ENCODE data around the gene G3BP1. TPM values are rescaled to one million over a fixed set of nuclear protein-coding genes. Genes with fewer than 3 reads are reported as not detected.

G3BP1 gene
- total RNA-seq, 4 donors from 2014 or later: 63.7 to 67.7 (median 65.8) TPM

- H3K4me3 ChIP-seq: no peak overlapping the region
- no peak for TF ChIP-seq CTCF (IDR thresholded peaks at IDR 0.05)
- no peaks in the 10 kb centered on the region for H3K9me3 ChIP-seq
- no peaks in the 10 kb centered on the region for H3K27me3 ChIP-seq
- H3K36me3 ChIP-seq: peaks cover 0 to 24% (median 0%) of the 10 kb centered on the region in 3 donors
- no peak for DNase-seq
- no peak overlapping the region for H3K27ac ChIP-seq
- peaks cover 0 to 14% (median 0%) of the 10 kb centered on the region in 4 donors for H3K4me1 ChIP-seq
These were observed 28.2 kb upstream of the G3BP1 start for GRCh38 chr5:151743530-151743929.

- H3K27me3 ChIP-seq: no peaks in the 10 kb centered on the region
- no peak for TF ChIP-seq CTCF (IDR thresholded peaks at IDR 0.05)
- no peak for TF ChIP-seq POLR2A (IDR thresholded peaks at IDR 0.05)
- peak overlapping the region in 3 of 4 donors; percentile 19 to 58 (median 19) for H3K27ac ChIP-seq
- no peaks in the 10 kb centered on the region for H3K9me3 ChIP-seq
- H3K4me3 ChIP-seq: no peak overlapping the region
- DNase-seq: no peak
- peaks cover 0 to 24% (median 0%) of the 10 kb centered on the region in 3 donors for H3K36me3 ChIP-seq
- peaks cover 0 to 12% (median 0%) of the 10 kb centered on the region in 4 donors for H3K4me1 ChIP-seq
These were observed 26.6 kb upstream of the G3BP1 start for GRCh38 chr5:151745071-151745705.

GRCh38 chr5:151750121-151750520 lies 21.6 kb upstream of the G3BP1 start:
- H3K27ac ChIP-seq: peak overlapping the region in 3 of 4 donors; percentile 4 to 55 (median 5)
- DNase-seq: no peak
- H3K27me3 ChIP-seq: no peaks in the 10 kb centered on the region
- TF ChIP-seq CTCF (IDR thresholded peaks at IDR 0.05): no peak
- no peak for TF ChIP-seq POLR2A (IDR thresholded peaks at IDR 0.05)
- peaks cover 0 to 3% (median 0%) of the 10 kb centered on the region in 4 donors for H3K4me1 ChIP-seq
- H3K4me3 ChIP-seq: no peak overlapping the region
- H3K36me3 ChIP-seq: peaks cover 0 to 20% (median 0%) of the 10 kb centered on the region in 3 donors
- no peaks in the 10 kb centered on the region for H3K9me3 ChIP-seq

GRCh38 chr5:151751091-151751490 lies 20.7 kb upstream of the G3BP1 start:
- Histone ChIP-seq H3K4me3 (no peak overlapping the region), H3K9me3 (no peaks in the 10 kb centered on the region), H3K27ac (no peak overlapping the region), H3K4me1 (peaks cover 0 to 13% (median 0%) of the 10 kb centered on the region in 4 donors), H3K27me3 (no peaks in the 10 kb centered on the region), H3K36me3 (peaks cover 0 to 10% (median 0%) of the 10 kb centered on the region in 3 donors)
- no peak for DNase-seq
- TF ChIP-seq CTCF (IDR thresholded peaks at IDR 0.05): no peak
- TF ChIP-seq POLR2A (IDR thresholded peaks at IDR 0.05): no peak

- H3K36me3 ChIP-seq: peaks cover 0 to 5% (median 0%) of the 10 kb centered on the region in 3 donors
- no peak overlapping the region for H3K4me3 ChIP-seq
- H3K9me3 ChIP-seq: no peaks in the 10 kb centered on the region
- TF ChIP-seq POLR2A (IDR thresholded peaks at IDR 0.05): no peak
- TF ChIP-seq CTCF (IDR thresholded peaks at IDR 0.05): no peak
- H3K4me1 ChIP-seq: peaks cover 0 to 18% (median 0%) of the 10 kb centered on the region in 4 donors
- no peaks in the 10 kb centered on the region for H3K27me3 ChIP-seq
- no peak for DNase-seq
- H3K27ac ChIP-seq: no peak overlapping the region
These were observed 20.2 kb upstream of the G3BP1 start for GRCh38 chr5:151751593-151751992.

All from Peyer's patch (tissue), 4 donors.